H1 (cell line): ENCODE data around the gene CFD. TPM values are rescaled to one million over a fixed set of nuclear protein-coding genes. Genes with fewer than 3 reads are reported as not detected.
A peak's percentile ranks its signal among the peaks of the same experiment; 100 is the strongest.

ENCODE experiments used
- CTCF ChIA-PET: fragments of 300-600 bp; sonication (Branson Sonifier 250); formaldehyde crosslinking; loops from one replicate; lab custom pipeline; 2021; ENCODE audit not compliant: partially characterized antibody; lab: Charles Lee
- POLR2A ChIA-PET: fragments of 300-600 bp; sonication (Branson Sonifier 250); formaldehyde crosslinking; loops from one replicate; lab custom pipeline; 2021; ENCODE audit warnings: inconsistent platforms; ENCODE audit not compliant: partially characterized antibody; lab: Charles Lee
- DNase-seq, 2 experiments: peaks; one replicate each; pipeline versions ENCODE4 v3.0.0 to v3.0.0-alpha.2; 2010 to 2022; ENCODE audit warnings: low spot score in 2 of 2, low read depth in 1 of 2, mixed read lengths in 1 of 2
- FAIRE-seq: peaks from 2 replicates; lab custom pipeline; 2011; peaks lifted over from hg19 to GRCh38; lab: Jason Lieb, UNC
- H2AFZ ChIP-seq: 2 replicates; pipeline ENCODE4 v1.8.1; 2012; ENCODE audit warnings: low read length, inconsistent platforms
- H2AK5ac ChIP-seq: 2 replicates; pipeline ENCODE4 v1.6.1; 2013; ENCODE audit warnings: low read depth, low read length
- H2BK120ac ChIP-seq: replicated peaks from 2 replicates; pipeline ENCODE3; 2013; ENCODE audit warnings: low read depth, low read length, inconsistent platforms
- H2BK12ac ChIP-seq: 2 replicates; pipeline ENCODE4 v1.6.1; 2013; ENCODE audit warnings: low read depth, low read length
- H2BK15ac ChIP-seq: 2 replicates; pipeline ENCODE4 v1.6.1; 2013; ENCODE audit warnings: low read length
- H2BK20ac ChIP-seq: 2 replicates; pipeline ENCODE4 v1.6.1; 2013; ENCODE audit warnings: low read length
- H2BK5ac ChIP-seq: 2 replicates; pipeline ENCODE4 v1.6.1; 2013; ENCODE audit warnings: low read depth, low read length
- H3K14ac ChIP-seq: 2 replicates; pipeline ENCODE4 v1.6.1; 2013; ENCODE audit warnings: inconsistent platforms; ENCODE audit not compliant: insufficient read length
- H3K18ac ChIP-seq: 2 replicates; pipeline ENCODE4 v1.6.1; 2013; ENCODE audit warnings: low read length; ENCODE audit errors: extremely low read depth
- H3K23ac ChIP-seq: 2 replicates; pipeline ENCODE4 v1.6.1; 2013; ENCODE audit warnings: inconsistent platforms; ENCODE audit not compliant: insufficient read length
- H3K23me2 ChIP-seq: 2 replicates; pipeline ENCODE4 v1.6.1; 2013; ENCODE audit warnings: low read depth, low read length
- H3K27ac ChIP-seq: 2 replicates; pipeline ENCODE4 v1.6.1; 2011; ENCODE audit warnings: low read depth, low read length, inconsistent platforms
- H3K27me3 ChIP-seq, 4 experiments: replicated peaks in 1 of 4; 1 replicate in 1 of 4; 2 replicates in 3 of 4; pipeline versions ENCODE4 v1.6.1 to v1.8.1; 2011 to 2013; ENCODE audit warnings: low read length in 3 of 4, mild to moderate bottlenecking in 3 of 4, inconsistent platforms in 2 of 4, mixed read lengths in 2 of 4, moderate library complexity in 1 of 4; ENCODE audit not compliant: control insufficient read depth in 3 of 4, insufficient read depth in 3 of 4; ENCODE audit errors: extremely low read depth in 1 of 4
- H3K36me3 ChIP-seq, 4 experiments: 2 replicates each; pipeline versions ENCODE4 v1.6.1 to v1.8.1; 2011 to 2013; ENCODE audit warnings: mild to moderate bottlenecking in 4 of 4, low read length in 3 of 4, moderate library complexity in 2 of 4, control low read depth in 1 of 4, inconsistent platforms in 1 of 4; ENCODE audit not compliant: insufficient read depth in 4 of 4, control insufficient read depth in 2 of 4
- H3K4ac ChIP-seq: replicated peaks from 2 replicates; pipeline ENCODE3; 2013; ENCODE audit warnings: low read length, low read depth, mixed read lengths, inconsistent platforms; ENCODE audit not compliant: insufficient read length
- H3K4me1 ChIP-seq, 4 experiments: replicated peaks in 1 of 4; 1 replicate in 1 of 4; 2 replicates in 3 of 4; pipeline versions ENCODE4 v1.6.1 to v1.8.1; 2011 to 2013; ENCODE audit warnings: low read length in 3 of 4, inconsistent platforms in 2 of 4, mixed read lengths in 1 of 4; ENCODE audit not compliant: insufficient read depth in 4 of 4, control insufficient read depth in 3 of 4
- H3K4me2 ChIP-seq, 2 experiments: 2 replicates each; pipeline versions ENCODE4 v1.6.1 to v1.8.1; 2011 to 2013; ENCODE audit warnings: low read depth in 2 of 2, low read length in 2 of 2, control low read depth in 1 of 2, inconsistent platforms in 1 of 2, mild to moderate bottlenecking in 1 of 2; ENCODE audit not compliant: insufficient read depth in 1 of 2
- H3K4me3 ChIP-seq, 4 experiments: fragments of 200-600, 300-600 bp in 1 of 4; sonication (generic), shearing (Covaris generic), sonication (Bioruptor Twin) in 1 of 4; 2 replicates each; pipeline versions ENCODE4 v1.5.1 to v1.8.1; 2011 to 2016; ENCODE audit warnings: low read length in 4 of 4, low read depth in 3 of 4, control low read depth in 2 of 4, inconsistent platforms in 2 of 4, mild to moderate bottlenecking in 2 of 4, mixed read lengths in 1 of 4, moderate library complexity in 1 of 4; ENCODE audit not compliant: insufficient read depth in 2 of 4; ENCODE audit errors: extremely low read depth in 1 of 4
- H3K56ac ChIP-seq: replicated peaks from 2 replicates; pipeline ENCODE3; 2013; ENCODE audit warnings: low read depth, mild to moderate bottlenecking, mixed read lengths, low read length, inconsistent platforms; ENCODE audit not compliant: insufficient read length
- H3K79me1 ChIP-seq: 2 replicates; pipeline ENCODE4 v1.6.1; 2013; ENCODE audit warnings: low read depth, low read length, control low read depth
- H3K79me2 ChIP-seq, 2 experiments: 2 replicates each; pipeline versions ENCODE4 v1.6.1 to v1.8.1; 2012 to 2013; ENCODE audit warnings: low read length in 2 of 2, mild to moderate bottlenecking in 2 of 2, inconsistent platforms in 1 of 2; ENCODE audit not compliant: insufficient read depth in 2 of 2, control insufficient read depth in 1 of 2
- H3K9ac ChIP-seq, 4 experiments: replicated peaks in 1 of 4; 1 replicate in 1 of 4; 2 replicates in 3 of 4; pipeline versions ENCODE4 v1.6.1 to v1.8.1; 2011 to 2013; ENCODE audit warnings: low read depth in 3 of 4, low read length in 3 of 4, control low read depth in 2 of 4, mild to moderate bottlenecking in 2 of 4, moderate library complexity in 2 of 4, inconsistent platforms in 1 of 4; ENCODE audit errors: extremely low read depth in 1 of 4
- H3K9me3 ChIP-seq, 2 experiments: 2 replicates each; pipeline versions ENCODE4 v1.6.1 to v1.8.1; 2012 to 2013; ENCODE audit warnings: mild to moderate bottlenecking in 2 of 2, moderate library complexity in 2 of 2, control low read depth in 1 of 2, inconsistent platforms in 1 of 2, low read depth in 1 of 2, low read length in 1 of 2, mixed read lengths in 1 of 2; ENCODE audit not compliant: insufficient read depth in 2 of 2
- H4K20me1 ChIP-seq, 2 experiments: replicated peaks in 1 of 2; 2 replicates each; pipeline versions ENCODE3 to v1.8.1; 2011 to 2013; ENCODE audit warnings: inconsistent platforms in 2 of 2, low read length in 2 of 2, mild to moderate bottlenecking in 1 of 2; ENCODE audit not compliant: insufficient read depth in 2 of 2, control insufficient read depth in 1 of 2
- H4K5ac ChIP-seq: 2 replicates; pipeline ENCODE4 v1.6.1; 2013; ENCODE audit warnings: low read length, low read depth, mixed read lengths, inconsistent platforms; ENCODE audit not compliant: insufficient read length
- H4K8ac ChIP-seq: 2 replicates; pipeline ENCODE4 v1.8.0; 2013; ENCODE audit warnings: mild to moderate bottlenecking, moderate library complexity, low read length, inconsistent platforms; ENCODE audit not compliant: insufficient read depth; ENCODE audit errors: extremely low read depth
- H4K91ac ChIP-seq: replicated peaks from 2 replicates; pipeline ENCODE3; 2013; ENCODE audit warnings: low read length, mixed read lengths, inconsistent platforms; ENCODE audit not compliant: insufficient read length
- GTF2F1 ChIP-seq: IDR thresholded peaks from 2 replicates; pipeline ENCODE4 v1.6.1; 2012; ENCODE audit warnings: low read depth, low read length, improper control_type of control experiment, borderline replicate concordance
- POLR2AphosphoS5 ChIP-seq: IDR thresholded peaks from 2 replicates; pipeline ENCODE4 v1.6.1; 2011; ENCODE audit warnings: low read depth, low read length
- TAF7 ChIP-seq: optimal IDR thresholded peaks from 2 replicates; pipeline ENCODE3; 2011; ENCODE audit warnings: low read depth, mild to moderate bottlenecking, inconsistent platforms, low read length, moderate library complexity, borderline replicate concordance
- TEAD4 ChIP-seq: IDR thresholded peaks from 2 replicates; pipeline ENCODE4 v1.6.1; 2012; ENCODE audit warnings: low read depth, low read length, inconsistent platforms, mixed read lengths
- WGBS, 2 experiments: shearing (Covaris generic) in 1 of 2; methylation state at CpG; one replicate each; pipeline versions ENCODE4 v1.1.6 to v1.1.7; 2013 to 2015; ENCODE audit warnings: low lambda C conversion rate in 2 of 2, mixed read lengths in 2 of 2, inconsistent platforms in 1 of 2, low coverage in 1 of 2, missing lambda C conversion rate in 1 of 2; ENCODE audit not compliant: insufficient replicate concordance in 2 of 2, insufficient coverage in 1 of 2, insufficient read length in 1 of 2; ENCODE audit errors: extremely low coverage in 1 of 2, missing lambda C conversion rate in 1 of 2; 5-methylcytosine and 5-hydroxymethylcytosine counted together
- polyA plus RNA-seq, 7 experiments: library from polyadenylated mRNA; depleted of rRNA in 3 of 7; stranded (reverse) in 5 of 7; unstranded in 2 of 7; fragments of >200 nt in 5 of 7; fragments of 200-250 nt in 2 of 7; gene quantifications; 1 replicate in 5 of 7; 2 replicates in 1 of 7; 4 replicates in 1 of 7; pipeline versions ENCODE4 v1.2.1 to v1.2.3, GENCODE V29; 2011 to 2013; ENCODE audit warnings: missing spikeins in 2 of 7, mixed read lengths in 2 of 7
- total RNA-seq: library from RNA; stranded (reverse); fragmentation: NEBNext Ultra II Directional; extraction: Animal tissue kit (Norgen Biotek cat#: 25700); gene quantifications from 2 replicates; pipeline ENCODE4 v1.2.1, GENCODE V29; 2021

Gene CFD
- total and polyA plus RNA-seq, 2 of the 8 experiments (the other 6 are each of a cell fraction or from before 2014, with no cell fraction given): 1.7 to 2.8 TPM

DNA sequence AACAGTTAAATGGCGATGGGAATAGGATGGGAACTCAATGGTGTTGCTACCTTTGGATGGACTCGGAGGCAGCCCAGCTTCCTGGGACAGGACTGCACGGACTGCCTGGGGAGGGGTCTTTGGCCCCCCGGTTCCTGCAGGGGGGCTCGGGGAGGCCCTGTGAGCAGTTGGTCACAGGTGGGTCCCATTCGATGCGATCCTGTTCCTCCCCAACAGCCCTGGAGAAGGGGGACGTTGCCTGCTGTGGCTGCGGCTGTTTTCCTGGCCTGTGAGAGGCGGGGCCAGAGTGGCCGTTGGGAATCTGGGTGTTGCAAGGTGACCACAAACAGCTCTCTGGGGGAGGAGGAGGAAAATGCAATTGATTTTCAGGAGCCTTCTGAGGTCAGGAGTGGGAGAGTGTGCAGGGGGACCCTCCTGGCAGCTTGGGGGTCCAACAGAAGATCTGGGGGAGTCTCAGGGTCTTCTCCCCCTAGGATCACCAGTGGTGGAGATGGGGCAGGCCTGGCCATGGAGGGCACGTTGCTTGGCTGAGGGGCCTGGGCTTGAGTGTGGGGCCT is 35.8 kb upstream of the CFD start:
- Histone ChIP-seq H3K4me2 (peak overlapping the region in 1 of 2 experiments; percentile 8; a peak in 1 of 4 replicates), H3K18ac (peak overlapping the region; percentile 13), H3K14ac (no peak overlapping the region), H3K9ac (no peak overlapping the region), H2BK15ac (no peak overlapping the region), H3K23ac (no peak overlapping the region), H2BK20ac (no peak overlapping the region), H3K9me3 (no peaks in the 10 kb centered on the region), H3K79me1 (peaks cover 5% of the 10 kb centered on the region; the same call in 1 of the 2 replicates), H2BK120ac (no peak overlapping the region), H4K5ac (no peak overlapping the region), H2BK5ac (no peak overlapping the region), H3K27ac (no peak overlapping the region), H2AFZ (no peak overlapping the region), H2BK12ac (no peak overlapping the region), H3K4ac (no peak overlapping the region), H3K4me3 (no peak overlapping the region), H2AK5ac (no peak overlapping the region), H4K8ac (peak overlapping the region; percentile 62), H4K20me1 (no peaks in the 10 kb centered on the region), H3K23me2 (peaks cover 4% of the 10 kb centered on the region; the same call in 1 of the 2 replicates), H3K36me3 (no peaks in the 10 kb centered on the region), H3K56ac (no peak overlapping the region), H3K4me1 (peaks cover 0 to 7% (median 5%) of the 10 kb centered on the region in 4 experiments; a peak in 5 of 7 replicates), H3K27me3 (no peaks in the 10 kb centered on the region), H4K91ac (no peak overlapping the region), H3K79me2 (peaks cover 0 to 11% of the 10 kb centered on the region in 2 experiments; a peak in 1 of 4 replicates)
- CTCF ChIA-PET: interaction anchor here (0.6 to 2.1 kb wide), 2 partner anchors 17 to 268 kb away, joined by 3 to 6 read pairs; partner anchors contain the start of gene PRTN3
- POLR2A ChIA-PET: interaction anchor here (0.7 to 12.0 kb wide), 7 partner anchors 8 to 81 kb away, joined by 3 to 277 read pairs (median 4); partner anchors contain the start of gene PTBP1
- DNase-seq (peak in 1 of 2 experiments; percentile 66), FAIRE-seq (no peak)
- 77% methylated on average over 12 of the region's 12 CpGs; no CpG with 5 or more reads in 1 of the 2 experiments for WGBS, 2 experiments
- TF ChIP-seq TEAD4: no peak
- no peak for TF ChIP-seq POLR2AphosphoS5
- no peak for TF ChIP-seq TAF7
- no peak for TF ChIP-seq GTF2F1
